Measurements from ENCODE around the gene ISOC1. TPM values are rescaled to one million over a fixed set of nuclear protein-coding genes. Genes with fewer than 3 reads are reported as not detected.

Gene ISOC1
- total RNA-seq, 1 donor from 2014 or later = 19.7 TPM

- intact Hi-C loops (cut with micrococcal nuclease) = loop anchor here (1.0 to 5.0 kb wide), 5 partner anchors 31 to 1578 kb away; partner anchors contain the start of genes PRRC1 and SLC12A2
Observed at GRCh38 chr5:129094924-129095899, 663 bp downstream of the ISOC1 start.

GRCh38 chr5:129096382-129096991 lies 1.9 kb downstream of the ISOC1 start:
- intact Hi-C loops (cut with micrococcal nuclease) = no loop called here

GRCh38 chr5:129097498-129098296 lies 3.1 kb downstream of the ISOC1 start:
- intact Hi-C loops (cut with micrococcal nuclease) = no loop called here

GRCh38 chr5:129098488-129099183 lies 4.1 kb downstream of the ISOC1 start:
- intact Hi-C loops (cut with micrococcal nuclease) = no loop called here

- intact Hi-C loops (cut with micrococcal nuclease) = no loop called here
Observed at GRCh38 chr5:129099184-129099569, 4.6 kb downstream of the ISOC1 start.

DNA sequence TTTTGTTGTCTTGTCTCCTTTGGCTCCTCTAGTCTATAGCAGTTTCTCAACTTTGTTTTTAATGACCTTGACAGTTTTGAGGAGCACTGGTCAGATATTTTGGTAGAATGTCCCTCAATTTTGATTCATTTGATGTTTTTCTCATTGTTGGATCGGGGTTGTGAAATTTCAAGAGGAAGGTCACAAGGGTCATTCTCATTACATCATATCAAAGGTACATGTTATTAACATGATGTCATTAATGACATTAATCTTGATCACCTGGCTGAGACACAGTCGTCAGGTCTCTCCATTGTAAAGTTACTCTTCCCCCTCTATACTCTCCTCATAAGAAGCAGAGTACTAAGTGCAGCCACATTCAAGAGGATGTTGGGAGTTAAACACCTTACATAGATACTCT lies 7.2 kb downstream of the ISOC1 start:
- intact Hi-C loops (cut with micrococcal nuclease) = no loop called here

GRCh38 chr5:129103397-129103796 lies 8.8 kb downstream of the ISOC1 start:
- intact Hi-C loops (cut with micrococcal nuclease) = no loop called here

DNA sequence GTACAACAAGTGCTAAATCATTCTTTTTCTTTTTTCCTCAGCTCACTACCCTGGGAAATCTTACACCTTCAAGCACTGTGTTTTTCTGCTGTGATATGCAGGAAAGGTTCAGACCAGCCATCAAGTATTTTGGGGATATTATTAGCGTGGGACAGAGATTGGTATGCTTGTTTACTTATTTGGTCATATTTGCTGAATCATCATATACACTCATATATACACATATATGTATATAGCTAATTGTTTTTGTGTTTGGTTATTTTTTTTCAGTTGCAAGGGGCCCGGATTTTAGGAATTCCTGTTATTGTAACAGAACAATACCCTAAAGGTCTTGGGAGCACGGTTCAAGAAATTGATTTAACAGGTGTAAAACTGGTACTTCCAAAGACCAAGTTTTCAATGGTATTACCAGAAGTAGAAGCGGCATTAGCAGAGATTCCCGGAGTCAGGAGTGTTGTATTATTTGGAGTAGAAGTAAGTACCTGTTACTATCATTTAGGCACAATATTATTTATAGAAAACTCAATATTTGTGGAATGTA lies 10.4 kb downstream of the ISOC1 start:
- intact Hi-C loops (cut with micrococcal nuclease) = no loop called here

- intact Hi-C loops (cut with micrococcal nuclease) = no loop called here
Observed at GRCh38 chr5:129107637-129108036, 13.1 kb downstream of the ISOC1 start.

DNA sequence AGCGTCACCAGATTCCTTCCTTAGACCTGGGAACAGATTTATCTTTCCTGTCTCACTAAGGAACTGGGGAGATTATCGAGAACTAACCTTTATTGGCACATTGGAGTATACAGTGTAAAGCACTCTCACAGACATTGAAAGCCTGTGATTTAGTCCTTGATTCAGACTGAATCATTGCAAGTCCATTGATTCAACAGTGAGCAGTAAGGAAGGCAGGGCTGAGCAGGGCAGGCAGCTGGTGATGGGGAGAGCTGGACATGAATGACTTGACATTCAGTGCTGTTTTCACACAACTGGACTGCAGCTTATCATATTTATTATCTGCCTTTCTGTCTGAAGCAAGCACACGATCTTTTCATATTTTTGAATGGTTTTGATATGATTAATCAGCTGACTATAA lies 16.2 kb downstream of the ISOC1 start:
- intact Hi-C loops (cut with micrococcal nuclease) = no loop called here

GRCh38 chr5:129111351-129111750 lies 16.8 kb downstream of the ISOC1 start:
- intact Hi-C loops (cut with micrococcal nuclease) = no loop called here

DNA sequence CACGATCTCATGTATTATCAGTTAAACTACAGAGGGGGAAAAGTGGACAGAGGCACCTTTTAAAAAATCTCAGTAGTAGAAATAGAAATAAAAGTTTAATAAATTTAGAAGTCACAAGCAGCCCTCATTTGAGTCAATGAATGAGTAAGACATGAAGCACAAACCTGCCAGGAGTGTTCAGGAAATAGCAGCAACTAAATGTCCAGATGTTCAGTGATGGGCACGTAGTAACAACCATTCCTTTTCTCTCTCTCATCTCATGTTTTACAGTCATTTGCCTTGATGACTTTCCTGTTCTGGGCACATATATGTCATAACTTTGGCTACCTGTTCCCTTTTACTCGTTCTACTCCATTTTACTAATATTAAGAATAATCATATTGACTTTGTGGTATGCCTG lies 17.7 kb downstream of the ISOC1 start:
- intact Hi-C loops (cut with micrococcal nuclease) = no loop called here

DNA sequence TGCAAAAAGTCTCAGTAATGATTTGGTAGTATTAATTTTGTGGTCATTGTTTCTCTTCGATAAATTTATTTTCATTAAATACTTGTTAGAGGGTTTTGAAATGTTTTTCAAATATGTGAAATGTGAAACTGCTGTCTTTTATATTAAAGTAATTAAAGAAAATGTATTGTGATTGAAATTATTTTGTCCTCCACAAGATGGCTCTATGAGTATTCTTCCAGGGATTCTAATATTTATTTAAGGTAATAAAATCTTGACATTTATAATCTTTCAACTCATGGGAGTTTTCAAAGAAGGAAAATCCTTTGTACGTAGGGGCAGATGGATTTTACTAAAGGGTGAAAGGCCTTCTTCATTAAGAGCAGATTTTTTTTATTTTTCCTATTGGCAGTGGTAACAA lies 19.3 kb downstream of the ISOC1 start:
- intact Hi-C loops (cut with micrococcal nuclease) = no loop called here

DNA sequence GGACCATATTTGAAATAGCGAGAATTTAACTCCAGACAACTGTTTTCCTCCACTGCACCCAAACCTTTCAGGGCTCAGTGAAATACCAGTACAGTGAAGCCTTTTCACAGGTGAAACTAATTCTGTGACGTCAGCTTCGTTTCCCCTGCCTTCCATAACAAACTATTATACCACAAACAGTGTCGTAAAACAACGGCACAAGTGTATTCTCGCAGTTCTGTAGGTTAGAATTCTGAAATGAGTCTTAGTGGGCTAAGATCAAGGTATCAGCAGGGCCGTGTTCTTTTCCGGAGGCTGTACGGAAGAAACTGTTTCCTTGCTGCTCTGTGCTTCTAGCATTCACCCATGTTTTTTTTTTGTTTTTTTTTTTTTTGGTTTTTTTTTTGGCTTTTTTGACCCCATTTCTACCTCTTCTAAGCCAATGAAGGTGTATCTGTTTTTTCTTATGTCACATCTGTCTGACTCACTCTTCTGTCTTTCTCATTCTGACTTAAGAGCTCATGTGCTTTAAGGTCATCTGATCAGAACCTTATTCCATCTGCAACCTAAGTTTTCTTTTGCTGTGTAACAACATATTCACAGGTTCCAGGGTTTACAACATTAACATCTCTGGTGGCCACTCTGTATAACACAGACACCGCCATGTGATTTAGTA lies 20.1 kb downstream of the ISOC1 start:
- intact Hi-C loops (cut with micrococcal nuclease) = no loop called here

DNA sequence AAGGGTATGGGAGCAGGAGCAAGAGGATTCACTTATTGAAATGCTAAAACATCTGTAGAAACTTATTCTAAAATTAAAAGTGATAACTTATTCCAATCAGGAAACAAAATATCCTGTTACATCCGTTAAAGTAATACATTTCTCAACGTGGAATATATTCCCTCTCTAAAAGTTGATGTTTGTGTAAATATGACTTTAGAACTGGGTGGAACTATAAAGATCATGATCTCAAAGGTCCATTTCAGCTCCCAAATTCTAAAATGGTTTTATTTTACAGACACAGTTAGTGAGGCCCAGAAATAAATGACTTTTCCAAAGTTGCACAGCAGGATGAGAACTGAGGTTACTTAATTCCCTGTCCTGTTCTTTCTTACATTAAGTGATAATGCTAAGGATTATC lies 21.1 kb downstream of the ISOC1 start:
- intact Hi-C loops (cut with micrococcal nuclease) = no loop called here

GRCh38 chr5:129116797-129117196 lies 22.2 kb downstream of the ISOC1 start:
- intact Hi-C loops (cut with micrococcal nuclease) = no loop called here

DNA sequence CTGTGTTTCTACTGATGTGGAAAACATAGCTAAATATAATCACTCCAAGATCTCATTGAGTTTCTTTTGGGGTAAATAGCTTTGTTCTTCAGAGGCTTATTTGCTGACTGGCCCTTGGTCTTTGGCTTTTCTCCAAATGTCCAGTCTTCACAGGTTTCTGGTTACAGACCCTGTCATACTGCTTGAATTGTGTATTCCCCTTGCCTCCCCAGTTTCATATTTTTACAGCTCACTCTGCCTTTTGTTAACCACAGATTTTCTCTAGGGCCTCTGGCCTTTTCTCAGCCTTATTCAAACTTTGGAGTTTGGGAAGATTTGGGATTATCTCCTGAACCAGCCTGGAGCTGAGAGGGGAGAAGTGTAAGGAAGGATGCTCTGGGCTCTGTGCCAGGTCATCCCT lies 23.9 kb downstream of the ISOC1 start:
- intact Hi-C loops (cut with micrococcal nuclease) = no loop called here

DNA sequence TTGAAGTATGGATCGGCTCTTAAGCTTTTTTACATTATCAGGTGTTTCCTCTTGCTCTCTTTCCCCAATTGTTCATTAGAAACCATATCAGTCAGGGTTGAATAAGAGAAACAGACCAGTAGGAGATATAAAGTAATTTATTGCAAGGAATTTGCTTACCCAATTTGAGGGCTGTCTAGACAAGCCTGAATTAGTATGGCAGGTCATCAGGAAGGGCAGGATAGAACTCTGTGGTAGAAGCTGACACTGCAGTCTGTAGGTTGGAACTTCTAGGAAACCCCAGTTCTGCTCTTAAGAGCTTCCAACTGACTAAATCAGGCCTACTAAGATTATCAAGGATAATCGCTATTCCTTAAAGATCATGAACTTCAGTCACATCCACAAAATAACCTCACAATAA lies 24.3 kb downstream of the ISOC1 start:
- intact Hi-C loops (cut with micrococcal nuclease) = no loop called here

DNA sequence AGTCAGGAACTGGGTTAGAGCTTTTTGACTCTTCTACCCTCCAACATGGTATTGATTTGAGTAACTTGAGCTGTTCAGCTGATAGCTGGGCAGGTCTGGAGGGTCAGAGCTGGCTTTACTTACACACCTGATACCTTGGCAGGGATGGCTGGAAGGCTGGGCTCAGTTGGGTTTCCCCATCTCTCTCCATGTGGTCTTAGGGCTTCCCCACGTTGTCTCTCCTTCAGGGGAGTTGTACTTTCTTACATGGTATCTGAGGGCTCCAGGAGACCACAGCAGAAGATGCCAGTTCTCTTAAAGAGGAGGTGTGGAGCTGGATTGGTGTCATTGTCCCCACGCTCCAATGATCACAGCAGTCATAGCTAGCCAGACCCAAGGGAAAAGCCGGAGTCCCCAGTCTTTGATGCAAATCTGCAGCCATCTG lies 25.6 kb downstream of the ISOC1 start:
- intact Hi-C loops (cut with micrococcal nuclease) = loop anchor here (10.0 kb wide), 1 partner anchor 1035 kb away; the partner anchor contains the start of gene SLC12A2

DNA sequence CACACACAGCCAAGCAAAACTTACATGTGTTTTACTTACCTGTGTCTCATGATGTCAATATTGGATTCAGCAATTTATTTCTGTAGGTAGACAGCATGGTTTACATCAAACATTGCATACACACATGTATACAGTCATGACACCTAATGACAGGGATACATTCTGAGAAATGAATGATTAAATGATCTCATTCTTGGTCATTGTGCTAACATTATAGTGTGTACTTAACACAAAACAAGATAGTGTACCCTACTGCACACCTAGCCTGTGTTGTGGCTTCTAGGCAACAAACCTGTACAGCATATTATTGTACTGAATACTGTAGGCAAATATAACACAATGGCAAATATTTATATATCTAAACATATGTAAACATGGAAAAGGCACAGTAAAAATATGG lies 28.0 kb downstream of the ISOC1 start:
- intact Hi-C loops (cut with micrococcal nuclease) = loop anchor here (10.0 kb wide), 1 partner anchor 1038 kb away; the partner anchor contains the start of gene SLC12A2

All from T-helper 2 cell treated with Interferon-gamma antibody and Interleukin-4, amounts not matched to agents 100 ng/mL and 5 ng/mL, for 36 hours (primary cell).